Hematopoietic multipotent progenitor cell treated with erythropoietin and hydrocortisone succinate and interleukin-3 and kit ligand, for 8 days (in vitro differentiated cells): ENCODE data around the gene TMEM156.

Experiments
- DNase-seq: peaks from one replicate; pipeline ENCODE4 v3.0.0-alpha.2; 2015

TMEM156 gene

GRCh38 chr4:38921151-38921550, 111.1 kb downstream of the TMEM156 start:
- no peak for DNase-seq

- DNase-seq = no peak
Observed at GRCh38 chr4:38920677-38921076, 111.5 kb downstream of the TMEM156 start.

DNA sequence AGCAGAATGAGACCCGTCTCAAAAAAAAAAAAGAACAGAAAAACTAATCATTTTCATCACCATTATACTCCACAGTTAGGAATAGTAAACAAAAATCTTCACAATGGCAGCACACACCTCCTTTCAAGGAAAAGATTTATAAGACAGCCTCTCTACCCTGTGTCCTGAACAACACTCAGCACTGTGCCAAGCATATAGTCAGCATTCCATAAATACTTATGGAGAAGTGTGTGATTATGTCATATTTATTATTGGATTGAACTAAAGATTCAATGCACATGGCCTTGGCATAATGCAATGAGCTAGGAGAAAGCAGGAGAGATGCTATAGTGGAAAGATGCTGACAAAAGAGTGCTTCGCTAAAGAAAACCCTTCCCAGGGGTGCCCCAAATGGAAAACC, 112.0 kb downstream of the TMEM156 start:
- DNase-seq = no peak

GRCh38 chr4:38919494-38919893, 112.7 kb downstream of the TMEM156 start:
- no peak for DNase-seq

DNA sequence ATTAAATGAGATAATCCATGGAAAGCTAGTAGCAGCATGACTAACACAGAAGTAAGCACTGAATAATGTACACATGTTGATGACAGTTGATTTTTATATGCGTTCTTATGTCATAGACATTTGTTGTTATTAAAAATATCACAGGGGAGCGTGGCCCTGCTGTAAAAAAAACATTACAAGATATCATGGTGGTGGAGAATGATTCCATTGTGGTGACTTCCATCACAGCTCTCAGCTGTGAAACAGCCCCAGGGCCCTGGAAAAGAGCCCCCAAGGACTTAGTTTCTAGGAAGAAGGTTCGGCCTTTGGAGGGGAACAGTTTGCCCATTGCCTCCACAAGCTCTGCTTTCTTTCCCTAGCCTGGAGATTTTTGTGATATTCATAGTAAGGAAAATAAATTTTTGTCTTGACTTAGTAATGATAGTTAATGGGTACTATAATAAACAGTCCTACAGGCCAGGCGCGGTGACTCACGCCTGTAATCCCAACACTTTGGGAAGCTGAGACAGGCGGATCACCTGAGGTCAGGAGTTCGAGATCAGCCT, 114.7 kb downstream of the TMEM156 start:
- no peak for DNase-seq
